ENCODE results near the gene TRAFD1.
"Not testable (repeated sequence)": the region's sequence is repeated elsewhere in the genome, so short reads cannot be mapped to it uniquely, and the experiment has no call there.

Gene TRAFD1

GRCh38 chr12:112125250-112125999 is at the start of gene TRAFD1:
Gene TRAFD1 (plus strand): TSS chr12:112125560. CDS start chr12:112130523, 4,963 bp downstream.
- DNase-seq, result peak; percentile 95

- DNase-seq, result no peak
Measured at GRCh38 chr12:112087055-112087850, 38.1 kb upstream of the TRAFD1 start.

GRCh38 chr12:112087851-112088250 is 37.5 kb upstream of the TRAFD1 start:
- no peak for DNase-seq

GRCh38 chr12:112091563-112091962 is 33.8 kb upstream of the TRAFD1 start:
- DNase-seq, result no peak

- no peak for DNase-seq
Measured at GRCh38 chr12:112096070-112096469, 29.3 kb upstream of the TRAFD1 start.

GRCh38 chr12:112096667-112097066 is 28.7 kb upstream of the TRAFD1 start:
- DNase-seq, result no peak

GRCh38 chr12:112097641-112098040 is 27.7 kb upstream of the TRAFD1 start:
- no peak for DNase-seq

GRCh38 chr12:112100500-112100899 is 24.9 kb upstream of the TRAFD1 start:
- not testable (repeated sequence) for DNase-seq

GRCh38 chr12:112102127-112102526 is 23.2 kb upstream of the TRAFD1 start:
- DNase-seq, result no peak

- not testable (repeated sequence) for DNase-seq
Measured at GRCh38 chr12:112102746-112103145, 22.6 kb upstream of the TRAFD1 start.

- DNase-seq, result no peak
Measured at GRCh38 chr12:112103758-112104503, 21.4 kb upstream of the TRAFD1 start.

- DNase-seq, result no peak
Measured at GRCh38 chr12:112105891-112106290, 19.5 kb upstream of the TRAFD1 start.

- no peak for DNase-seq
Measured at GRCh38 chr12:112107306-112108201, 17.8 kb upstream of the TRAFD1 start.

GRCh38 chr12:112108202-112109079 is 16.9 kb upstream of the TRAFD1 start, which contains the start of gene NAA25:
Gene NAA25 (minus strand): TSS chr12:112108783. CDS start chr12:112108773, 10 bp downstream.
- peak; percentile 75 for DNase-seq

GRCh38 chr12:112110787-112111662 is 14.3 kb upstream of the TRAFD1 start:
- DNase-seq, result not testable (repeated sequence)

GRCh38 chr12:112111931-112112330 is 13.4 kb upstream of the TRAFD1 start:
- peak; percentile 7 for DNase-seq

- peak; percentile 10 for DNase-seq
Measured at GRCh38 chr12:112112409-112113133, 12.8 kb upstream of the TRAFD1 start.

GRCh38 chr12:112115259-112116045 is 9.9 kb upstream of the TRAFD1 start:
- no peak for DNase-seq

Measured in DMS79 treated with DMSO at 0.1 percent for 48 hours (cell line).